Superior temporal gyrus (tissue), 1 donor: ENCODE data around the gene CDC42BPG.
A peak's percentile ranks its signal among the peaks of the same experiment; 100 is the strongest.
"Not testable (repeated sequence)": the region's sequence is repeated elsewhere in the genome, so short reads cannot be mapped to it uniquely, and the experiment has no call there.

ENCODE experiments used
- DNase-seq: peaks from one replicate; pipeline ENCODE4 v3.0.0-alpha.2; 2016; ENCODE audit errors: extremely low spot score

Gene CDC42BPG

GRCh38 chr11:64834723-64835615, 9.5 kb downstream of the CDC42BPG start:
- DNase-seq, result no peak

GRCh38 chr11:64834031-64834722, 10.3 kb downstream of the CDC42BPG start:
- DNase-seq, result no peak

- DNase-seq, result no peak
These were observed 10.9 kb downstream of the CDC42BPG start for GRCh38 chr11:64833509-64833908.

- DNase-seq, result no peak
These were observed 11.3 kb downstream of the CDC42BPG start for GRCh38 chr11:64833198-64833502.

GRCh38 chr11:64832467-64833197, 11.8 kb downstream of the CDC42BPG start:
- no peak for DNase-seq

- no peak for DNase-seq
These were observed 13.0 kb downstream of the CDC42BPG start for GRCh38 chr11:64831411-64831891.

- DNase-seq, result no peak
These were observed 14.8 kb downstream of the CDC42BPG start for GRCh38 chr11:64829536-64830251.

GRCh38 chr11:64827451-64827839, 17.0 kb downstream of the CDC42BPG start:
- no peak for DNase-seq

GRCh38 chr11:64826578-64827450, 17.6 kb downstream of the CDC42BPG start:
- no peak for DNase-seq

- DNase-seq, result no peak
These were observed 18.4 kb downstream of the CDC42BPG start for GRCh38 chr11:64826062-64826461.

- DNase-seq, result no peak
These were observed 20.8 kb downstream of the CDC42BPG start for GRCh38 chr11:64823568-64824119.

GRCh38 chr11:64817476-64817875, 27.0 kb downstream of the CDC42BPG start:
- DNase-seq, result no peak

- not testable (repeated sequence) for DNase-seq
These were observed 29.0 kb downstream of the CDC42BPG start for GRCh38 chr11:64815433-64815832.

GRCh38 chr11:64814712-64815187, 29.7 kb downstream of the CDC42BPG start:
- DNase-seq, result no peak

GRCh38 chr11:64813826-64814225, 30.6 kb downstream of the CDC42BPG start:
- no peak for DNase-seq

- DNase-seq, result no peak
These were observed 33.6 kb downstream of the CDC42BPG start for GRCh38 chr11:64810891-64811272.

- peak; percentile 97 for DNase-seq
These were observed 34.1 kb downstream of the CDC42BPG start, which contains the start of gene MEN1 for GRCh38 chr11:64810271-64810890. TSS of gene MEN1 (minus strand) at chr11:64810551. CDS start at chr11:64810109, 442 bp downstream.

- DNase-seq, result no peak
These were observed 34.6 kb downstream of the CDC42BPG start for GRCh38 chr11:64809781-64810241.

GRCh38 chr11:64805481-64805880, 39.0 kb downstream of the CDC42BPG start:
- no peak for DNase-seq
